ENCODE data around the gene MADCAM1.
"Not testable (repeated sequence)": the region's sequence is repeated elsewhere in the genome, so short reads cannot be mapped to it uniquely, and the experiment has no call there.

Gene MADCAM1

GRCh38 chr19:469833-470232, 26.5 kb upstream of the MADCAM1 start:
- Histone ChIP-seq H3K36me3 (ENCODE audit: insufficient read depth, low read depth, low read length) (no peaks in the 10 kb centered on the region), H3K4me1 (ENCODE audit: insufficient read depth, low read length) (no peaks in the 10 kb centered on the region), H3K27ac (ENCODE audit: low read length) (no peak overlapping the region), H3K9me3 (ENCODE audit: insufficient read depth, low read depth, low read length) (no peaks in the 10 kb centered on the region), H3K27me3 (ENCODE audit: insufficient read depth, low read length) (no peaks in the 10 kb centered on the region), H3K9ac (ENCODE audit: low read depth, low read length) (no peak overlapping the region), H3K4me3 (ENCODE audit: low read length) (no peak overlapping the region)

- Histone ChIP-seq H3K27me3 (ENCODE audit: insufficient read depth, low read length) (no peaks in the 10 kb centered on the region), H3K4me1 (ENCODE audit: insufficient read depth, low read length) (no peaks in the 10 kb centered on the region), H3K9me3 (ENCODE audit: insufficient read depth, low read depth, low read length) (no peaks in the 10 kb centered on the region), H3K27ac (ENCODE audit: low read length) (no peak overlapping the region), H3K4me3 (ENCODE audit: low read length) (no peak overlapping the region), H3K9ac (ENCODE audit: low read depth, low read length) (no peak overlapping the region), H3K36me3 (ENCODE audit: insufficient read depth, low read depth, low read length) (no peaks in the 10 kb centered on the region)
Observed at GRCh38 chr19:470701-471100, 25.6 kb upstream of the MADCAM1 start.

- Histone ChIP-seq H3K36me3 (ENCODE audit: insufficient read depth, low read depth, low read length) (no peaks in the 10 kb centered on the region), H3K27ac (ENCODE audit: low read length) (no peak overlapping the region), H3K4me3 (ENCODE audit: low read length) (no peak overlapping the region), H3K9me3 (ENCODE audit: insufficient read depth, low read depth, low read length) (no peaks in the 10 kb centered on the region), H3K27me3 (ENCODE audit: insufficient read depth, low read length) (no peaks in the 10 kb centered on the region), H3K4me1 (ENCODE audit: insufficient read depth, low read length) (no peaks in the 10 kb centered on the region), H3K9ac (ENCODE audit: low read depth, low read length) (no peak overlapping the region)
Observed at GRCh38 chr19:472005-472858, 24.1 kb upstream of the MADCAM1 start.

GRCh38 chr19:474126-475078, 21.9 kb upstream of the MADCAM1 start:
- Histone ChIP-seq H3K27me3 (ENCODE audit: insufficient read depth, low read length) (no peaks in the 10 kb centered on the region), H3K36me3 (ENCODE audit: insufficient read depth, low read depth, low read length) (no peaks in the 10 kb centered on the region), H3K4me1 (ENCODE audit: insufficient read depth, low read length) (no peaks in the 10 kb centered on the region), H3K27ac (ENCODE audit: low read length) (no peak overlapping the region), H3K9me3 (ENCODE audit: insufficient read depth, low read depth, low read length) (no peaks in the 10 kb centered on the region), H3K9ac (ENCODE audit: low read depth, low read length) (no peak overlapping the region), H3K4me3 (ENCODE audit: low read length) (no peak overlapping the region)

- no peak overlapping the region for H3K27ac ChIP-seq (ENCODE audit: low read length)
- H3K9me3 ChIP-seq (ENCODE audit: insufficient read depth, low read depth, low read length), result no peaks in the 10 kb centered on the region
- no peaks in the 10 kb centered on the region for H3K4me1 ChIP-seq (ENCODE audit: insufficient read depth, low read length)
- H3K9ac ChIP-seq (ENCODE audit: low read depth, low read length), result no peak overlapping the region
- H3K4me3 ChIP-seq (ENCODE audit: low read length), result no peak overlapping the region
- no peaks in the 10 kb centered on the region for H3K27me3 ChIP-seq (ENCODE audit: insufficient read depth, low read length)
- H3K36me3 ChIP-seq (ENCODE audit: insufficient read depth, low read depth, low read length), result no peaks in the 10 kb centered on the region
Observed at GRCh38 chr19:475360-475759, 20.9 kb upstream of the MADCAM1 start.

GRCh38 chr19:478236-478903, 17.9 kb upstream of the MADCAM1 start:
- no peak overlapping the region for H3K27ac ChIP-seq (ENCODE audit: low read length)
- H3K9ac ChIP-seq (ENCODE audit: low read depth, low read length), result no peak overlapping the region
- no peaks in the 10 kb centered on the region for H3K36me3 ChIP-seq (ENCODE audit: insufficient read depth, low read depth, low read length)
- H3K9me3 ChIP-seq (ENCODE audit: insufficient read depth, low read depth, low read length), result no peaks in the 10 kb centered on the region
- no peaks in the 10 kb centered on the region for H3K27me3 ChIP-seq (ENCODE audit: insufficient read depth, low read length)
- H3K4me3 ChIP-seq (ENCODE audit: low read length), result no peak overlapping the region
- H3K4me1 ChIP-seq (ENCODE audit: insufficient read depth, low read length), result no peaks in the 10 kb centered on the region

- H3K4me3 ChIP-seq (ENCODE audit: low read length), result no peak overlapping the region
- no peak overlapping the region for H3K9ac ChIP-seq (ENCODE audit: low read depth, low read length)
- no peaks in the 10 kb centered on the region for H3K4me1 ChIP-seq (ENCODE audit: insufficient read depth, low read length)
- H3K9me3 ChIP-seq (ENCODE audit: insufficient read depth, low read depth, low read length), result no peaks in the 10 kb centered on the region
- H3K36me3 ChIP-seq (ENCODE audit: insufficient read depth, low read depth, low read length), result no peaks in the 10 kb centered on the region
- H3K27me3 ChIP-seq (ENCODE audit: insufficient read depth, low read length), result no peaks in the 10 kb centered on the region; the same call in 1 of the 2 replicates
- H3K27ac ChIP-seq (ENCODE audit: low read length), result no peak overlapping the region
Observed at GRCh38 chr19:478976-479375, 17.3 kb upstream of the MADCAM1 start.

- Histone ChIP-seq H3K9ac (ENCODE audit: low read depth, low read length) (no peak overlapping the region), H3K27me3 (ENCODE audit: insufficient read depth, low read length) (peaks cover 4% of the 10 kb centered on the region), H3K4me3 (ENCODE audit: low read length) (no peak overlapping the region), H3K4me1 (ENCODE audit: insufficient read depth, low read length) (no peaks in the 10 kb centered on the region), H3K27ac (ENCODE audit: low read length) (no peak overlapping the region), H3K36me3 (ENCODE audit: insufficient read depth, low read depth, low read length) (no peaks in the 10 kb centered on the region), H3K9me3 (ENCODE audit: insufficient read depth, low read depth, low read length) (no peaks in the 10 kb centered on the region)
Observed at GRCh38 chr19:480016-480855, 16.1 kb upstream of the MADCAM1 start.

GRCh38 chr19:481100-481499, 15.2 kb upstream of the MADCAM1 start:
- H3K9me3 ChIP-seq (ENCODE audit: insufficient read depth, low read depth, low read length); H3K4me3 ChIP-seq (ENCODE audit: low read length); H3K27ac ChIP-seq (ENCODE audit: low read length); H3K9ac ChIP-seq (ENCODE audit: low read depth, low read length); H3K4me1 ChIP-seq (ENCODE audit: insufficient read depth, low read length); H3K36me3 ChIP-seq (ENCODE audit: insufficient read depth, low read depth, low read length): not testable (repeated sequence)
- H3K27me3 ChIP-seq (ENCODE audit: insufficient read depth, low read length), result peaks cover 13% of the 10 kb centered on the region

- Histone ChIP-seq H3K4me3 (ENCODE audit: low read length) (no peak overlapping the region), H3K27ac (ENCODE audit: low read length) (no peak overlapping the region), H3K9me3 (ENCODE audit: insufficient read depth, low read depth, low read length) (no peaks in the 10 kb centered on the region), H3K4me1 (ENCODE audit: insufficient read depth, low read length) (peaks cover 4% of the 10 kb centered on the region; the same call in 1 of the 2 replicates), H3K36me3 (ENCODE audit: insufficient read depth, low read depth, low read length) (no peaks in the 10 kb centered on the region), H3K27me3 (ENCODE audit: insufficient read depth, low read length) (peaks cover 15% of the 10 kb centered on the region), H3K9ac (ENCODE audit: low read depth, low read length) (no peak overlapping the region)
Observed at GRCh38 chr19:482186-483041, 13.9 kb upstream of the MADCAM1 start.
